GM18505 (cell line): ENCODE measurements around the gene NCKAP5L.

Source experiments
- ATAC-seq: cut with Tn5 transposase; IDR thresholded peaks from one replicate; pipeline ENCODE4 v1.9.1; 2021; ENCODE audit not compliant: unreplicated experiment
- POLR2A ChIP-seq: IDR thresholded peaks from 4 replicates; pipeline ENCODE4 v1.6.1; 2011; ENCODE audit warnings: borderline replicate concordance; ENCODE audit not compliant: insufficient read depth, insufficient read length; ENCODE audit errors: extremely low read depth

NCKAP5L gene

GRCh38 chr12:49821373-49822287, 6.6 kb downstream of the NCKAP5L start:
- ATAC-seq, result no peak
- no peak for TF ChIP-seq POLR2A

- no peak for TF ChIP-seq POLR2A
- no peak for ATAC-seq
These were observed 8.4 kb downstream of the NCKAP5L start for GRCh38 chr12:49819786-49820185.

- no peak for TF ChIP-seq POLR2A
- ATAC-seq, result no peak
These were observed 9.8 kb downstream of the NCKAP5L start for GRCh38 chr12:49818241-49818895.

- no peak for ATAC-seq
- TF ChIP-seq POLR2A, result no peak
These were observed 15.1 kb downstream of the NCKAP5L start for GRCh38 chr12:49813131-49813530.

DNA sequence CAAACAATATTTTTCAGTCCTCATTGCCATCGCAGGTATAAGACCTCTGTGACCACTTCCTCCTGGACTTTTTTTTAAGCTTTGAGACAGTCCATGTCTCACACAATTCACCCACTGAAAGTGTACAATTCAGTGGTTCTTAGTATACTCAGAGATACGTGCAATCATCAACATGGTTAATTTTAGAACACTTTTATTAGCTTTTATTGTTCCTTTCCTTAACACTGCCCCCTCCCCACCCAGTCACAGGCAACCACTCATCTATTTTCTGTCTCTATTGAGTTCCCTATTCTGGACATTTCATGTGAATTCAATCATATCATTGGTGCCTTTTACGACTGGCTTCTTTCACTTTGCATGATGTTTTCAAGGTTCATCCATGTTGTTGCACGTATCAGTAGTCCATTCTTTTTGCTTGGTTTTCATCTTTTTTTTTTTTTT, 16.2 kb downstream of the NCKAP5L start:
- no peak for TF ChIP-seq POLR2A
- ATAC-seq, result no peak

DNA sequence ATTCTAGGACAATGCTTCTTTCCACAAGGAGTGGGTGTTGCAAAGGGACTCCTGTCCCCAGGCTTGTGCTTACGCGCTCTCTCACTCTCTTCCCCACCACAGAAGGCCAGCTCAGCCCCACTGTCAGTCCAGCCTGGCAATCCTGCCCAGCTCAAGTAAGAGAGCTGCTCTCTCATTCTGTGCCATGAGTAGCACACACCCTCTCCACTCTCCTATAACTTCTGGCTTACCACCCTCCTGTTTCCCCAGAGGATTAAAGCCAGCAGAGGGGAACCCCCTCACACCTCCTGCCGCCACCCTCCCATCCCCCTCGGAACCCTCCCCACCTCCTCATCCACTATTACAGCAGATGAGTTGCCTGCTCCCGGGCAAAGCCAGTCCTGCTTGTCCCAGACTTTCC, 17.1 kb downstream of the NCKAP5L start:
- ATAC-seq, result no peak
- no peak for TF ChIP-seq POLR2A

GRCh38 chr12:49809906-49810389, 18.3 kb downstream of the NCKAP5L start:
- TF ChIP-seq POLR2A, result no peak

DNA sequence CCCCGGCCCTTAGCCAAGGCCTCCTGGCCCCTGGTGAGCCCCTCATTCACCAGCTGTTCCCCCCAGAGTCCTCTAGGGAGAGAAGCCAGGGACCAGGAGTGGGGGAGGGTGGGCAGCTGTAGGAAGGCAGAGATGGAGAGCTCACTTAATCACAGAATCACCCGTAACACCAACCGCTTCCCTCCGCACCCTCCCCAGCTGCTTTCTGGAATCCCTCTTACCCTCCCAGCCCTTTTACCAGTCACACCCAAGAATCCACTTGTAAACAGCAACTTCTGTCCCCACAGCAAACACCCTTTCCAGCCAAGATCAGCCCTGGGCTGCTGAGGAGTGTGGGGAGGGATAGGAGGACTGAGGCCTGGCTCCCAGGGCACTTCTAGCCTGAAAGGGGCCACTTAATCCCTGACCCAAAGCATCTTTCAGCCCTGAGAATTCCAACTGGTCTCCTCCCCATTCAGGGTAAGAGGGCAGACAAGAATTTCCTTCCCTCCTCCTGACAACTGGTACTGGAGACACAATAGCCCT, 18.8 kb downstream of the NCKAP5L start:
- TF ChIP-seq POLR2A, result no peak
- ATAC-seq, result no peak

More at GRCh38 chr12:49809906-49810389, 18.3 kb downstream of the NCKAP5L start:
- no peak for ATAC-seq

DNA sequence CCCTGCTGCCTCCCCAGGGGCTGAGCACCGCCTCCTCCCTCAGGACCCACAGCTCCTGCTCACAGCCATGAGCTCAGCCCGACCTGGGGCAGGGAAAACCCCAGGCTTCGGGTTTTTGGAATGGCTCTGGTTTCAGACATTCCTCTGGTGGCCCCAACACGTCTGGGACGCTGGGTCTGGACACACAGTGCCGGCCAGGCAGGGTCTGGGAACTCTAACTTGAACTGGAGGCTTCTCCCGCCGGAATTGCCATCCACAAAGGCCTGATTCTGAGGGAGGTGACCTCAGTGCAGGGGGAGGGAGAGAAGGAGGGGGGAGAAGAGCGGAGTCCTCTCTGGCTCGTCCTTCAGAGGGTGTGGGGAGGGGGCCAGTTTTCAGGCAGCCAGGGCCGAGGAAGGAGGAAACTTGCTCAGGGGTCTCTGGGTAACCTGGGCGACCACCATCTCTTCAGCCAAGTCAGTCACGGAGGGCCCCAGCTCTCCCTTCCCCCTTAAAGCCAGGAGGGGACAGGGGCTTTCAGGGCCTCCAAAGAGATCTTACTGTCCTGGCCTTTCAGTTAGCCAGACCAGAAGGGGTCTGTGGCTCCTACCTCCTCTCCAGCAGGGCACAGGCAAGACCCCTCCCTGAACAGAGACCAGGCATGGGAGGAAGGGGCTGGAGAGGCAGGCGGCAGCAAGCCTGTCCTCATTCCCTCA, 19.4 kb downstream of the NCKAP5L start:
- ATAC-seq, result no peak
- no peak for TF ChIP-seq POLR2A

- no peak for TF ChIP-seq POLR2A
- ATAC-seq, result no peak
These were observed 20.1 kb downstream of the NCKAP5L start for GRCh38 chr12:49807991-49808580.

DNA sequence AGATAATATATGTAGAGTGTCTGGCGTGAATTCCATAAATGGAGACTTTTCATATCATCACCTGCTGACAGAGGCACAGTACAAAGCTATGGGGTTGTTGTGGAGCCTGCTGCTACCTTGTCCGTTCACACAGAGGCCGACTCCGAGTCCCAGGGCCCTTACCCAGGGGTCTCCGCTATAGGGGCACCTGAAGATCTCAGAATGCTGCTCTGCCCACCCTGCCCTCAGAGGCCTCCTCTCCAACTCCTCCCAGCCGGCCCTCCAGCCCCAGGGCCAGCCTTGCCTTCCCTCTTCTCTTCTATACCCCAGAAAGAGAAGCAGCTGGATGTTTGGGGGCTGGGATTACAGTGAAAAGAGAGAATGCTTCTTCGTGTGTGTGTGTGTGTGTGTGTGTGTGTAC, 21.3 kb downstream of the NCKAP5L start:
- no peak for TF ChIP-seq POLR2A
- no peak for ATAC-seq

GRCh38 chr12:49806321-49806813, 21.8 kb downstream of the NCKAP5L start:
- no peak for ATAC-seq
- no peak for TF ChIP-seq POLR2A
